SK-N-SH (cell line): Measurements from ENCODE around the gene UAP1L1. TPM values are rescaled to one million over a fixed set of nuclear protein-coding genes. Genes with fewer than 3 reads are reported as not detected.

ENCODE experiments used
- CTCF ChIA-PET: fragments of 300-600, 350-600 bp; formaldehyde crosslinking; extraction: SDS; loops from one replicate; lab custom pipeline; 2021; lab: Yijun Ruan, JAX
- POLR2A ChIA-PET: fragments of 350-600 bp; sonication (Branson Sonifier 250); formaldehyde crosslinking; extraction: SDS; loops from one replicate; lab custom pipeline; 2020; ENCODE audit warnings: antibody characterized with exemption, inconsistent platforms; lab: Yijun Ruan, JAX
- DNase-seq: peaks from one replicate; pipeline ENCODE4 v3.0.0; 2012
- H2AFZ ChIP-seq: fragments of 200-600 bp; sonication (generic); 2 replicates; pipeline ENCODE4 v1.8.1; 2016; ENCODE audit warnings: antibody characterized with exemption, mild to moderate bottlenecking, low read depth
- H3F3A ChIP-seq: fragments of 200-600 bp; sonication (generic); replicated peaks from 2 replicates; pipeline ENCODE3; 2016; ENCODE audit warnings: antibody characterized with exemption, mild to moderate bottlenecking; ENCODE audit not compliant: insufficient read depth
- H3K27ac ChIP-seq, 2 experiments: fragments of 200-500 bp in 1 of 2; fragments of 200-600 bp in 1 of 2; sonication (Bioruptor generic) in 1 of 2; sonication (generic), shearing (Covaris generic) in 1 of 2; 2 replicates each; pipeline versions ENCODE4 v1.5.1 to v1.6.1; 2014 to 2016; ENCODE audit warnings: low read depth in 2 of 2, inconsistent platforms in 1 of 2, low read length in 1 of 2, mild to moderate bottlenecking in 1 of 2, mixed read lengths in 1 of 2
- H3K27me3 ChIP-seq: fragments of 200-600 bp; sonication (generic), shearing (Covaris generic); 2 replicates; pipeline ENCODE4 v1.6.1; 2016; ENCODE audit warnings: mixed run types; ENCODE audit not compliant: insufficient read depth
- H3K36me3 ChIP-seq, 2 experiments: fragments of 200-500 bp in 1 of 2; fragments of 200-600 bp in 1 of 2; sonication (Bioruptor generic) in 1 of 2; sonication (generic) in 1 of 2; replicated peaks in 1 of 2; 2 replicates each; pipeline versions ENCODE3 to v1.5.1; 2014 to 2016; ENCODE audit warnings: low read length in 1 of 2, mild to moderate bottlenecking in 1 of 2; ENCODE audit not compliant: insufficient read depth in 2 of 2, control insufficient read depth in 1 of 2
- H3K4me1 ChIP-seq, 2 experiments: fragments of 200-500 bp in 1 of 2; fragments of 200-600 bp in 1 of 2; sonication (Bioruptor generic) in 1 of 2; sonication (generic), shearing (Covaris generic) in 1 of 2; 2 replicates each; pipeline versions ENCODE4 v1.5.1 to v1.6.1; 2014 to 2016; ENCODE audit warnings: low read depth in 1 of 2, low read length in 1 of 2, mixed run types in 1 of 2; ENCODE audit not compliant: insufficient read depth in 2 of 2, control insufficient read depth in 1 of 2
- H3K4me2 ChIP-seq: fragments of 200-600 bp; sonication (generic), shearing (Covaris generic); 2 replicates; pipeline ENCODE4 v1.6.1; 2017; ENCODE audit warnings: mixed run types
- H3K4me3 ChIP-seq, 2 experiments: fragments of 200-500 bp in 1 of 2; fragments of 200-600 bp in 1 of 2; sonication (Bioruptor generic) in 1 of 2; sonication (generic), shearing (Covaris generic) in 1 of 2; 2 replicates each; pipeline versions ENCODE4 v1.5.1 to v1.8.1; 2014 to 2016; ENCODE audit warnings: low read depth in 2 of 2, inconsistent platforms in 1 of 2, low read length in 1 of 2, mild to moderate bottlenecking in 1 of 2, mixed read lengths in 1 of 2, moderate library complexity in 1 of 2
- H3K79me2 ChIP-seq: fragments of 200-600 bp; sonication (generic); 2 replicates; pipeline ENCODE4 v1.8.1; 2017; ENCODE audit warnings: mild to moderate bottlenecking; ENCODE audit not compliant: insufficient read depth
- H3K9ac ChIP-seq: fragments of 200-600 bp; sonication (generic); 2 replicates; pipeline ENCODE4 v1.6.1; 2017; ENCODE audit warnings: mixed run types
- H3K9me2 ChIP-seq: fragments of 200-600 bp; sonication (generic); 2 replicates; pipeline ENCODE4 v1.6.1; 2017; ENCODE audit warnings: mixed run types
- H3K9me3 ChIP-seq: fragments of 200-600 bp; sonication (generic); 2 replicates; pipeline ENCODE4 v1.6.1; 2017; ENCODE audit warnings: mixed run types, mild to moderate bottlenecking, moderate library complexity
- H4K20me1 ChIP-seq: fragments of 200-600 bp; sonication (generic); 2 replicates; pipeline ENCODE4 v1.6.1; 2017; ENCODE audit warnings: mild to moderate bottlenecking, mixed run types; ENCODE audit not compliant: insufficient read depth
- EZH2phosphoT487 ChIP-seq: fragments of 200-600 bp; sonication (generic); IDR thresholded peaks from 2 replicates; pipeline ENCODE4 v1.6.1; 2017; ENCODE audit warnings: low read depth, mixed run types, mild to moderate bottlenecking, antibody characterized with exemption, moderate library complexity, borderline replicate concordance
- FOSL2 ChIP-seq: IDR thresholded peaks from 2 replicates; pipeline ENCODE4 v1.4.0; 2012; ENCODE audit warnings: low read depth, mild to moderate bottlenecking, moderate library complexity, borderline replicate concordance
- GATA2 ChIP-seq: sonication (generic); formaldehyde crosslinking; IDR thresholded peaks from 2 replicates; pipeline ENCODE4 v1.5.0; 2020; ENCODE audit warnings: mild to moderate bottlenecking, missing genetic modification reagents
- MAX ChIP-seq: IDR thresholded peaks from 2 replicates; pipeline ENCODE4 v1.4.0; 2012; ENCODE audit warnings: low read depth
- MXI1 ChIP-seq: IDR thresholded peaks from 2 replicates; pipeline ENCODE4 v1.6.1; 2012; ENCODE audit warnings: mild to moderate bottlenecking, low read depth, low read length, improper control_type of control experiment
- NFIC ChIP-seq: IDR thresholded peaks from 2 replicates; pipeline ENCODE4 v1.4.0; 2012; ENCODE audit warnings: borderline replicate concordance
- NRF1 ChIP-seq: IDR thresholded peaks from 2 replicates; pipeline ENCODE4 v1.6.1; 2012; ENCODE audit warnings: low read depth, mild to moderate bottlenecking, low read length
- RFX5 ChIP-seq: IDR thresholded peaks from 2 replicates; pipeline ENCODE4 v1.6.1; 2012; ENCODE audit warnings: mild to moderate bottlenecking, improper control_type of control experiment, low read length
- SMC3 ChIP-seq: IDR thresholded peaks from 2 replicates; pipeline ENCODE4 v1.6.1; 2012; ENCODE audit warnings: low read depth, low read length, improper control_type of control experiment
- TAF1 ChIP-seq: IDR thresholded peaks from 2 replicates; pipeline ENCODE4 v1.6.1; 2012; ENCODE audit warnings: low read depth, mild to moderate bottlenecking, low read length, moderate library complexity, borderline replicate concordance
- TCF12 ChIP-seq: IDR thresholded peaks from 2 replicates; pipeline ENCODE4 v1.4.0; 2012
- TEAD4 ChIP-seq: IDR thresholded peaks from 2 replicates; pipeline ENCODE4 v1.4.0; 2012; ENCODE audit warnings: mild to moderate bottlenecking, borderline replicate concordance; ENCODE audit not compliant: insufficient read depth
- WGBS: methylation state at CpG from one replicate; pipeline ENCODE4 v1.1.6; 2017; ENCODE audit warnings: low lambda C conversion rate; 5-methylcytosine and 5-hydroxymethylcytosine counted together
- polyA plus RNA-seq, 3 experiments: library from polyadenylated mRNA; depleted of rRNA; stranded (reverse); fragments of >200 nt; gene quantifications; 2 replicates each; pipeline ENCODE4 v1.2.3, GENCODE V29; 2012
- TF ChIP-seq, protein P1 (sequence below): IDR thresholded peaks from 2 replicates; pipeline ENCODE4 v1.4.0; 2012; ENCODE audit warnings: low read depth, borderline replicate concordance
- TF ChIP-seq, protein P2 (sequence below): fragments of 150-350 bp; IDR thresholded peaks from 2 replicates; pipeline ENCODE4 v1.6.1; 2016; ENCODE audit warnings: mild to moderate bottlenecking, low read depth, low read length

UAP1L1 gene
- polyA plus RNA-seq, 1 of the 3 experiments (the other 2 are of a cell fraction), result 5.6 TPM

- H3K4me2 ChIP-seq, result 0 out of 2 replicates have a peak overlapping the region, but pooled peaks have one; percentile 87
- POLR2A ChIA-PET, result interaction anchor here (0.6 kb wide), 1 partner anchor 54 kb away, joined by 3 read pairs; no protein-coding TSS in a partner anchor
- CTCF ChIA-PET, result interaction anchor here (0.9 to 2.9 kb wide), 6 partner anchors 8 to 148 kb away, joined by 3 to 18 read pairs (median 6); partner anchors contain the start of genes ABCA2, NPDC1, RNF224 and SAPCD2
Observed at GRCh38 chr9:137078701-137079400, 1.5 kb downstream of the UAP1L1 start.

DNA sequence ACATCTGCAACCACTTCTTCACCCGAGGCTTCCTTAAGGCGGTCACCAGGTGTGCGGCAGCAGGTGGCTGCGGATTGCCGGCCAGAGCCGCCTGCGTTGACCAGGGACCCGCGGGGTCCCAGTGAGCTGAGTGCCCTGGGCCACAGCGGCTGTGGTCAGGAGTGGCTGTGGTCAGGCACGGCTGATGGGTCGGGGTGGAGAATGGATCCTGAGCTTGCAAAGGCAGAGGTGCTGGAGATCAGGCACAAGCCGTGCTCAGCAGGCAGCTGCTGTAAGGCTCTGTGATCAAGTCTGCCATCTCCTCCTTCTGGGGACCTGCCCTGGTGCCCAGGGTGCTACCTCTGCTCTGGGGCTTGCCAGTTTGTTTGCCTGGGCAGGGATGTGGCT lies 2.1 kb downstream of the UAP1L1 start:
- ChIA-PET POLR2A (interaction anchor here (0.6 to 0.7 kb wide), 2 partner anchors 9 to 53 kb away, joined by 3 read pairs; partner anchors contain the start of gene SAPCD2), CTCF (interaction anchor here (0.7 to 1.9 kb wide), 5 partner anchors 9 to 147 kb away, joined by 3 to 8 read pairs (median 5); partner anchors contain the start of genes NPDC1, RNF224 and SAPCD2)
- no peaks in the 10 kb centered on the region for H3K9me3 ChIP-seq
- H3F3A ChIP-seq, result peaks cover 23% of the 10 kb centered on the region
- no peak overlapping the region for H2AFZ ChIP-seq
- H3K4me3 ChIP-seq, result no peak overlapping the region
- DNase-seq, result no peak
- H3K36me3 ChIP-seq, result peaks cover 3 to 8% of the 10 kb centered on the region in 2 experiments
- H4K20me1 ChIP-seq, result no peaks in the 10 kb centered on the region
- no peak overlapping the region for H3K9ac ChIP-seq
- peaks cover 8 to 9% of the 10 kb centered on the region in 2 experiments; a peak in 2 of 4 replicates for H3K4me1 ChIP-seq
- TF ChIP-seq MAX, result no peak
- no peak for TF ChIP-seq RFX5
- TF ChIP-seq, protein P1, sequence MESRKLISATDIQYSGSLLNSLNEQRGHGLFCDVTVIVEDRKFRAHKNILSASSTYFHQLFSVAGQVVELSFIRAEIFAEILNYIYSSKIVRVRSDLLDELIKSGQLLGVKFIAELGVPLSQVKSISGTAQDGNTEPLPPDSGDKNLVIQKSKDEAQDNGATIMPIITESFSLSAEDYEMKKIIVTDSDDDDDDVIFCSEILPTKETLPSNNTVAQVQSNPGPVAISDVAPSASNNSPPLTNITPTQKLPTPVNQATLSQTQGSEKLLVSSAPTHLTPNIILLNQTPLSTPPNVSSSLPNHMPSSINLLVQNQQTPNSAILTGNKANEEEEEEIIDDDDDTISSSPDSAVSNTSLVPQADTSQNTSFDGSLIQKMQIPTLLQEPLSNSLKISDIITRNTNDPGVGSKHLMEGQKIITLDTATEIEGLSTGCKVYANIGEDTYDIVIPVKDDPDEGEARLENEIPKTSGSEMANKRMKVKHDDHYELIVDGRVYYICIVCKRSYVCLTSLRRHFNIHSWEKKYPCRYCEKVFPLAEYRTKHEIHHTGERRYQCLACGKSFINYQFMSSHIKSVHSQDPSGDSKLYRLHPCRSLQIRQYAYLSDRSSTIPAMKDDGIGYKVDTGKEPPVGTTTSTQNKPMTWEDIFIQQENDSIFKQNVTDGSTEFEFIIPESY, result no peak
- TF ChIP-seq, protein P2, sequence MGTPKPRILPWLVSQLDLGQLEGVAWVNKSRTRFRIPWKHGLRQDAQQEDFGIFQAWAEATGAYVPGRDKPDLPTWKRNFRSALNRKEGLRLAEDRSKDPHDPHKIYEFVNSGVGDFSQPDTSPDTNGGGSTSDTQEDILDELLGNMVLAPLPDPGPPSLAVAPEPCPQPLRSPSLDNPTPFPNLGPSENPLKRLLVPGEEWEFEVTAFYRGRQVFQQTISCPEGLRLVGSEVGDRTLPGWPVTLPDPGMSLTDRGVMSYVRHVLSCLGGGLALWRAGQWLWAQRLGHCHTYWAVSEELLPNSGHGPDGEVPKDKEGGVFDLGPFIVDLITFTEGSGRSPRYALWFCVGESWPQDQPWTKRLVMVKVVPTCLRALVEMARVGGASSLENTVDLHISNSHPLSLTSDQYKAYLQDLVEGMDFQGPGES, result no peak
- TF ChIP-seq GATA2 (CRISPR knock-in tag), result no peak
- TF ChIP-seq TAF1, result no peak
- no peak for TF ChIP-seq NFIC
- TF ChIP-seq MXI1, result no peak
- TF ChIP-seq TEAD4, result no peak
- no peak for TF ChIP-seq NRF1
- TF ChIP-seq SMC3, result no peak
- no peak for TF ChIP-seq EZH2phosphoT487
- TF ChIP-seq, all 33 proteins: peak for 0
- Histone ChIP-seq H3K27ac (no peak overlapping the region), H3K4me2 (no peak overlapping the region), H3K79me2 (no peaks in the 10 kb centered on the region), H3K27me3 (no peaks in the 10 kb centered on the region), H3K9me2 (no peaks in the 10 kb centered on the region)
- WGBS, result 86% methylated on average over 10 of the region's 13 CpGs

More at GRCh38 chr9:137078701-137079400, 1.5 kb downstream of the UAP1L1 start:
- Histone ChIP-seq H3K4me3 (no peak overlapping the region; a peak in 1 of 4 replicates), H3K79me2 (no peaks in the 10 kb centered on the region), H3K27ac (no peak overlapping the region), H3K27me3 (no peaks in the 10 kb centered on the region), H3K36me3 (peaks cover 3 to 8% of the 10 kb centered on the region in 2 experiments), H2AFZ (no peak overlapping the region), H3K4me1 (peaks cover 4 to 9% of the 10 kb centered on the region in 2 experiments; a peak in 2 of 4 replicates), H3K9me3 (no peaks in the 10 kb centered on the region), H3K9ac (no peak overlapping the region), H3K9me2 (no peaks in the 10 kb centered on the region), H3F3A (peaks cover 18% of the 10 kb centered on the region), H4K20me1 (no peaks in the 10 kb centered on the region)
- DNase-seq, result no peak
- WGBS, result 87% methylated on average over 18 of the region's 51 CpGs
- TF ChIP-seq NRF1 (no peak), TCF12 (no peak), FOSL2 (no peak)
